ENCODE data around the gene AP2S1. TPM values are rescaled to one million over a fixed set of nuclear protein-coding genes. Genes with fewer than 3 reads are reported as not detected.

The AP2S1 gene
- total and polyA plus RNA-seq, 2 of the 8 experiments (the other 6 are each of a cell fraction or from before 2014, with no cell fraction given): 195 to 211 TPM

DNA sequence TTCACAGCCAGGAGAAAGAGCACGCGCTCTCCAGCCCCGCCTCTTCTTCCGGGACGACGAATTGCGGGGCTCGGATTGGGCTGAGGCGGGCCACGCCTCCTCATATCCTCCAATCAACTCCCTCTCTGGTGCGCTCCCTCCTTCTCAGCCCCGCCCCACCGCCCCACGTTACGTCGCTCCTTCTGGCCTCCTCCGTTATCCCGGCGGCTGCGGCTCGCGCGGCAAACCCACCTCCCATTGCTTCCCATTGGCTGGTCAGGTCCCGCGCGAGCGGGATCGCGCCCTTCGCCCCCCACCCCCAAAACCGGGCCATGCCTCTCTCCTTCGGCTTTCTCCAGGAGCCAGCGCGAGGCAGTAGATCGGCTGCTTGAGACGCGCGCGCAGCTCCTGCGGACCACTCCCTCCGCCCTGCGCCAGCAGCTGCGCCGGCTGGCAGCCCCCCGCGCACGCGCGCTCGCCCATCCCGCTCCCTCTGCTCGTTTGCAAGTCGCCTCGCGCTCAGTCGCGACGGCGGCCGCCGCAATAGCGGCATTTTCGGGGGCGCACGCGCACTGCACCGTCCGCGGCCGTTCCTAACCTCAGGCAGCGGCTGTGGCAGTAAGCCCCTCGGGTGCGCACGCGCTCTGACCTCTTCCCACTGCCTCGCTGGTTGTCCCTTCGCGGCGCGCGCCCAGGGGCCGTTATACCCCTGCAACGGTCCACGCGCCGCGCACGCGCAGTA, 9.6 kb upstream of the AP2S1 start (continued):
- TF ChIP-seq CHD7 (IDR thresholded peaks at IDR 0.05; ENCODE audit: insufficient replicate concordance, low read length) (no peak), EGR1 (IDR thresholded peaks at IDR 0.05; ENCODE audit: borderline replicate concordance, low read depth, low read length) (no peak), GABPA (IDR thresholded peaks at IDR 0.05; ENCODE audit: borderline replicate concordance, insufficient read depth, low read length) (no peak), NANOG (IDR thresholded peaks at IDR 0.05; ENCODE audit: insufficient read depth, low read depth, low read length, poor library complexity, severe bottlenecking) (no peak), CTBP2 (IDR thresholded peaks at IDR 0.05; ENCODE audit: borderline replicate concordance, insufficient read depth, insufficient read length, low read length) (no peak), JUN (IDR thresholded peaks at IDR 0.05; ENCODE audit: low read depth, low read length) (no peak), CHD2 (IDR thresholded peaks at IDR 0.05; ENCODE audit: low read length) (peak; percentile 92), SP4 (IDR thresholded peaks at IDR 0.05; ENCODE audit: low read length) (no peak), TAF7 (optimal IDR thresholded peaks at IDR 0.05; ENCODE audit: borderline replicate concordance, low read depth, low read length) (peak; percentile 92)
- TF ChIP-seq, protein P1, sequence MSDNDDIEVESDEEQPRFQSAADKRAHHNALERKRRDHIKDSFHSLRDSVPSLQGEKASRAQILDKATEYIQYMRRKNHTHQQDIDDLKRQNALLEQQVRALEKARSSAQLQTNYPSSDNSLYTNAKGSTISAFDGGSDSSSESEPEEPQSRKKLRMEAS (IDR thresholded peaks at IDR 0.05): peak; percentile 97

Measured in H1 (cell line).